Adipose tissue (tissue), 3 donors: ENCODE measurements around the gene PRUNE2. TPM values are rescaled to one million over a fixed set of nuclear protein-coding genes. Genes with fewer than 3 reads are reported as not detected.

Experiments used
- H3K27ac ChIP-seq: one replicate; pipeline ENCODE4 v1.5.1; 2013; ENCODE audit warnings: low read depth, low read length
- WGBS, 3 donors: extraction: QIAGEN DNeasy Blood & Tissue Kit; methylation state at CpG; one replicate each; pipeline ENCODE4 v1.1.7; 2013; 5-methylcytosine and 5-hydroxymethylcytosine counted together
- polyA plus RNA-seq, 3 donors: library from polyadenylated mRNA; stranded (reverse); fragments of 200-250 nt; gene quantifications; one replicate each; pipeline ENCODE4 v1.2.3, GENCODE V29; 2013
- donor health status: healthy with polysubstance abuse.
- donor health status: Bipolar disorder and iron deficiency.
- donor health status: healthy.

PRUNE2 gene
- polyA plus RNA-seq, 3 donors, result 1.4 to 6.6 (median 3.5) TPM

GRCh38 chr9:76586390-76587314 is 319.3 kb downstream of the PRUNE2 start:
- 27 to 84% (median 79%) methylated on average over 6 of the region's 6 CpGs for WGBS, 3 donors
- H3K27ac ChIP-seq, result no peak overlapping the region

DNA sequence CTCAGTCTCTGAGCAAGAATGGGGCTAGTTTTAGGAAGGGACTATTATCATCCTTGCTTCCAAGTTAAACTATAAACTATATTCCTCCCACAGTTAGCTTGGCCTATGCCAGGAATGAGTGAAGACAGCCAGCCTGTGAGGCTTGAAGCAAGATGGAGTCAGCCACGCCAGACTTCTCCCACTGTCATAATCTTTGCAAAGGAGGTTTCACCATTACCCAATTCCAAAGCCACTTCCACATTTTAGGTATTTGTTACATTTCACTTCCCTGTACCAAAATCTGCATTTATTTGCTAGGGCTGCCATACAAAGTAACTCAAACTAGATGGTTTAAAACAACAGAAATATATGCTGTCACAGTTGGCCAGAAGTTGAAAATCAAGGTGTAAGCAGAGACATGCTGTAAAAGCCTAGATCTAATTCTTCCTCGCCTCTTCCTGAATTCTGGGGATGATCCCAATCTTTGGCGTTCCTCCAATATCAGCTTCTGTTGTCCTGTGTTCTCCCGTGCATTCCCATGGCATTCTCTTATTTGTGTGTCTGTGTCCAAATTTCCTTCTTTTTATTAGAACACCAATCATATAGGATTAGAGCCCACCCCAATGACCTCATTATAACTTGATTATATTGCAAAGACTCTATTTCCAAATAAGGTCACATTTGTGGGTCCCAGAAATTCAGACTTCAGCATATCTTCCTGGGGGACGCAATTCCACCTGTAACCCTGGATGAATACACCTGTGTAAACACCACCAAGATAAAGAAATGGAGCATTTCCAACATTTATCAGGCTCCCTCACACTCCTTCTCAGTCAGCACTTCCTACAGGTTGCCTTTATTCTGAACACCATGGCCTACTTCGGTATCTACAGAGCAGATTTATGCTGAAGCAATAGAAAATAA is 320.2 kb downstream of the PRUNE2 start:
- H3K27ac ChIP-seq, result no peak overlapping the region
- WGBS, 3 donors, result 47 to 75% (median 72%) methylated on average over 6 of the region's 6 CpGs

- 89 to 98% (median 94%) methylated on average over 7 of the region's 7 CpGs for WGBS, 3 donors
- no peak overlapping the region for H3K27ac ChIP-seq
Measured at GRCh38 chr9:76583256-76583655, 322.7 kb downstream of the PRUNE2 start.

DNA sequence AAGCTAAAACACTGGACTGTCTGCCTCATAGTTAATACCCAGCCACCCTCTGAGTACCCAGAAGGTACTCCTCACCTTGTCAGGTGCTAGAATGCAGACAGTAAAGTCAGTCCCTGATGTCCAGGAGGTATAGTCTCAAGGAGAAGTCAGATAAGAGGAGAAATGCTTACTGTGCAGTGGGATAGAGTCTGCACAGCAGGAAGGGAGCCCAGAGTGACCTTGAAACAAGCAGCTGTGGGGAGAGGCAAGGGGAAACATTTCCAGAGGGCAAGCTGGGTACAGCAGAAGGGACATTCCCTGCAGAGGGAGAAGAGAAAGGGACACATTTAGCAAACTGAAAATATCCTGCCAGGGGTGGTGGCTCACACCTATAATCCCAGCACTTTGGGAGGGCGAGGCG is 324.2 kb downstream of the PRUNE2 start:
- no peak overlapping the region for H3K27ac ChIP-seq
- WGBS, 3 donors, result 43 to 100% (median 94%) methylated on average over 2 of the region's 2 CpGs

DNA sequence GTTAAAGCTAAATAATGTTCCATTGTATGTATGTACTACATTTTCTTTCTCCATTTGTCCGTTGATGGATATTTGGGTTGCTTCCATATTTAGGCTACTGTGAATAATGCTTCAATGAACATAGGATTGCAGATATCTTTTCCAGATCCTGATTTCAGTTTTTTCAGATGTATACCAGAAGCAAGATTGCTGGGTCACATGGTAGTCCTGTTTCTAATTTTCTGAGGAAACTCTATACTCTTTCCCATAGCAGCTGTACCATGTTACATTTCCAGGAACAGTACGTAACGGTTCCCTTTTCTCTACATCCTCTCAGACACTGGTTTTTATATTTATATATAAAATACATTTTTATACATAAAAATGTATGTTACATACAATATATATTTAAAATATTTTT is 325.1 kb downstream of the PRUNE2 start:
- H3K27ac ChIP-seq, result no peak overlapping the region
- WGBS, 3 donors, result 61 to 88% (median 69%) methylated on average over 3 of the region's 3 CpGs

DNA sequence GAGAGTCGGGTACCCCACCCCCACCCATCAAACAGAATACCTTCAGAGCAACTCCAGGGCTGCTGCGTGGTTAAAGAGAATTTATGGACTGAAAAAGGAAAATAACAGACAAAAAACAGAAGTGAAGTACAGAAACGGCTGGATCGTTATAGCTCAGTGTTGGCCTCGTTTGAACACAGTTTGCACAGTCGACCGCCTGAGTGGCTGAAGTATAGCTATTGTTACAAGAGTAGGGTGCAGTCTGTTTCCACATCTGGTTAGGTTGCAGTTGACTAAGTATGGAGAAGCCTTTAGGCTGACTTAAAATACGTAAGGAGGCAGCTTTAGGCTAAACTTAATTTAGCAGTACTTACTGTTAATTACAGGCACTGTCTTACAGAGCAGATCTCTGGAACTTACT is 325.7 kb downstream of the PRUNE2 start:
- 42 to 74% (median 47%) methylated on average over 8 of the region's 8 CpGs for WGBS, 3 donors

DNA sequence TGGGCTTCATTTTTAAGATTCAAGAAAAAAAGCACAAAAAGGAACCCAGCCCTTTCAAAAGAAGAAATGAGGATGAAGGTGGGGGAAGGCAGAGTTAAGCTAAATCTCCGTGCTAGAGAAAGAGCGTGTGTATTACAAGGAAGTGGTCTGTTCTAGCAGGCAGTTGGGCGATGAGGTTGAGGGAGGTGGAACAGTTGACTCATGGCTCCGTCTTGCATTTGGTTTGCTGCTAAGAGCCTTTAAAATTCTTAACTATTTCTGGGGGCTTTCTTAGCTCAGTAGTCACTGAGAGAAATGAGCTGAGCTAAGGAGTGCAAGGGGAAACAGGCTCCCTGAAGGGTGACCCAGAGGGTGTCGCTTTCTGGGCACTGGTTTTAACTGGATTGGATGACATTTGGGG is 329.6 kb downstream of the PRUNE2 start:
- 45 to 78% (median 49%) methylated on average over 5 of the region's 5 CpGs for WGBS, 3 donors
- H3K27ac ChIP-seq, result no peak overlapping the region

More for the DNA sequence above, 325.7 kb downstream of the PRUNE2 start:
- no peak overlapping the region for H3K27ac ChIP-seq

DNA sequence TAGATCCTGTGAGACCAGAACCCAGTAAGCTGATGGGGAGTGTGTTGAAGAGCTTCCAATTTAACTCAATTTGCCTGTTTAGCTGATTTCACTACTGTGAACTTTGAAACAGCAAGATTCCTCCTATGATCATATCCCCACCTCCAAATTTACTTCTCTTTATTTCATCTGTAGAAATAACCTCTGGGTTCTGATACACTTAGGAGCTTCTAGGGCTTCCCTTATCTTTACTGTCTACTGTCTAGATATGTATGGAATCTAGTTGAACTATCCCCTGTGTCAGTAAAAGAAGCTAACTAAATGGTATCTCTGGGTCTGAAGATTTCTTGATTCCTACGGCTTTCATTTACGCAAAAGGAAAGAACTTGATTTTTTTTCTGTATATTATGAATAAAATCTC is 330.2 kb downstream of the PRUNE2 start:
- no peak overlapping the region for H3K27ac ChIP-seq
- WGBS, 3 donors, result 92 to 96% (median 93%) methylated on average over 2 of the region's 2 CpGs

GRCh38 chr9:76573905-76574760 is 331.8 kb downstream of the PRUNE2 start:
- H3K27ac ChIP-seq, result no peak overlapping the region
- WGBS, 3 donors, result 81 to 85% (median 85%) methylated on average over 9 of the region's 9 CpGs

DNA sequence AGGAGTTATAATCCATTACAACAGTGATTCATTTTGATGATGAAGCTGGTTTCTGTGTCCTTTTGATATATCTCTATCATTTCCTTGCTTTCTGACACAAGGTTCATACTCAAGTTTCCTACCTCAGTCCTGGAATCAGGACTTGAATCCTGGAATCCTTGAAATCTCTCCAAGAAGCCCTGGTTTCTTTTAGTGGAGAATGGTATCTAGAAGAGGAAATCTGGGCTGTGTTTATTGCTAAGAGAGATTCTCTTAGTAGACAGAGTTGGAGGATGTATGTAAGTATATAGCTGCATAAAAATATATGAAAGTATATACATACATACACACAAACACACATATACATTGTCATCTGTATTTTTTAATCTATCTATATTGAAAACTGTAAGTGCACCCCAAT is 332.5 kb downstream of the PRUNE2 start:
- no peak overlapping the region for H3K27ac ChIP-seq

DNA sequence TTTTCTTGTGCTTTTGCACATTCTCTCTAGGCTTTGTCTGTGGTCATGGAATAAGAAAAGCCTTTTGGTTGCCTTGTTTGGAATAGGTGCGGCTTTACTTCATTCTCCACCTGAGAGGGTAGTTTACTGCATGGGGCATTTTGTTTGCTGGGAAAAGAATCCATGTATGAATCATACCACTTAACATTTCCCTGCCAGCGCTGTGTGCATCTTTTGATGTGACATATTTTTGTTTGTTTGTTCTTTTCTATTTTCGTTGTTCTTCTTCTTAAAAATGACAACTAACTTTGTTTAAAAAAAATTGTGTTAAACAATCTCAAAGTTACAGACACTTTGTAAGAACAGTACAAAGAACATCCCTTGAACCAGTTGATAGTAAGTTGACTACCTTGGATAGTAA is 333.8 kb downstream of the PRUNE2 start:
- WGBS, 3 donors, result 84 to 95% (median 84%) methylated on average over 3 of the region's 3 CpGs
- H3K27ac ChIP-seq, result no peak overlapping the region

DNA sequence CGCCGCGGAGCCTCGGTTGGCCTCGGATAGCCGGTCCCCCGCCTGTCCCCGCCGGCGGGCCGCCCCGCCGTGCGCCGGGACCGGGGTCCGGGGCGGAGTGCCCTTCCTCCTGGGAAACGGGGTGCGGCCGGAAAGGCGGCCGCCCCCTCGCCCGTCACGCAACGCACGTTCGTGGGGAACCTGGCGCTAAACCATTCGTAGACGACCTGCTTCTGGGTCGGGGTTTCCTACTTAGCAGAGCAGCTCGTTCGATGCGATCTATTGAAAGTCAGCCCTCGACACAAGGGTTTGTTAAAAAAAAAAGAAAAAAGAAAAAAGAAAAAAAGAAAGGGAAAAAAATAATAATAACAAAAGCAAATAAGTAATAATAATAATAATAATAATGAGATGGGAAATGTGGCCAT is 334.2 kb downstream of the PRUNE2 start:
- H3K27ac ChIP-seq, result no peak overlapping the region
- WGBS, 3 donors, result 14 to 29% (median 15%) methylated on average over 37 of the region's 37 CpGs

GRCh38 chr9:76571288-76571687 is 334.6 kb downstream of the PRUNE2 start:
- 7 to 43% (median 14%) methylated on average over 3 of the region's 3 CpGs for WGBS, 3 donors
- no peak overlapping the region for H3K27ac ChIP-seq

- WGBS, 3 donors, result 97 to 99% (median 98%) methylated on average over 2 of the region's 2 CpGs
- no peak overlapping the region for H3K27ac ChIP-seq
Measured at GRCh38 chr9:76570826-76571225, 335.1 kb downstream of the PRUNE2 start.

GRCh38 chr9:76567086-76567485 is 338.8 kb downstream of the PRUNE2 start:
- no peak overlapping the region for H3K27ac ChIP-seq
- 85 to 92% (median 88%) methylated on average over 2 of the region's 2 CpGs for WGBS, 3 donors

GRCh38 chr9:76564297-76564696 is 341.6 kb downstream of the PRUNE2 start:
- H3K27ac ChIP-seq, result no peak overlapping the region

DNA sequence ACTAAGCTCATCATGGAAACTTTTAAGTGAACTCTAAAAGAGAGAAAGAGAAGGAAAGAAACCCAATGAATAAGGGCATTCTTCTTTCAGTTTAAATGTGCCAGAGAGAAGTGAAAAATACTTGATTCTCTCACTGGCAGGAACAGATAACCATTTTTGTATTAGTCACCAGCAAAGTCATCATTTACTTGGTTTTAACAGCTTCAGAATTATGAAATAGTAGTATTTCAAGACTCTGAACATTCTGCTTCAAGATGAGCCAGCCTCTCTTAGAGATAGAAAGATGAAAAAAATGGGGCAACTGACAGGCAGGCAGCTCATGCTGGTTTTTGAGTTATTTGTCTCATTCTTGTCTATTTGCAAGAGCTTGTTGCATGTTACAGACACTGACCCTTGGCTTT is 343.4 kb downstream of the PRUNE2 start:
- H3K27ac ChIP-seq, result no peak overlapping the region

DNA sequence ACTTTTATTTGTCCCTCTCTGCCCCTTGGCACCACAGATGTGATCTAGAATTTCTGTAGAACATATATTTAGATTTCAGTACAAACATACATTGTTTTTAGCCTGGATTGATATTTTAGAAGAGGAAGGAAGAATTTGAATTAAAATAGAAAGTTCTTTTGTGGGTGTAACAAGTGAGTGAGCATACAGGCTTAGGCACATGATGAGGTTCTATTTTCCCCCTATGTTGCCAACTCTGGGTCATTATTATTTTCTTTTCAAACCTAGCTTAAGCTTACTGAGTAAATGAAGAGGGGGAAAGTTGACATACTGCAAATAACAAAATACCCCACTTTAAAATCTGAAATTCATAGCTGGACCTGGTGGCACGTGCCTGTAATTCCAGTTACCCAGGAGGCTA is 344.0 kb downstream of the PRUNE2 start:
- H3K27ac ChIP-seq, result no peak overlapping the region

More for the DNA sequence above, 344.0 kb downstream of the PRUNE2 start:
- WGBS, 3 donors, result 85 to 90% (median 87%) methylated on average over 1 of the region's 1 CpG
